PC-9 (cell line): Measurements from ENCODE around the gene MNS1. TPM values are rescaled to one million over a fixed set of nuclear protein-coding genes. Genes with fewer than 3 reads are reported as not detected.

Experiments
- BruUV-seq: library from RNA; stranded (reverse); fragments of 400-500 nt; replicated peaks from 2 replicates; lab custom pipeline; 2021; lab: Mats Ljungman, UMichigan
- CTCF ChIA-PET: fragments of 300-600 bp; sonication (Branson Sonifier 250); formaldehyde crosslinking; loops from one replicate; lab custom pipeline; 2022; ENCODE audit warnings: antibody characterized with exemption; lab: Charles Lee
- POLR2A ChIA-PET: fragments of 300-600 bp; sonication (Branson Sonifier 250); formaldehyde crosslinking; loops from one replicate; lab custom pipeline; 2022; ENCODE audit warnings: antibody characterized with exemption; ENCODE audit not compliant: unreplicated experiment; lab: Charles Lee
- DNase-seq, 2 experiments: peaks; one replicate each; pipeline versions ENCODE4 v3.0.0 to v3.0.0-alpha.2; 2015 to 2022; ENCODE audit warnings: mixed read lengths in 1 of 2
- H2AFZ ChIP-seq: fragments of 200-600 bp; sonication (generic); 2 replicates; pipeline ENCODE4 v1.8.1; 2017; ENCODE audit warnings: antibody characterized with exemption
- H3F3A ChIP-seq: fragments of 200-600 bp; sonication (generic); 2 replicates; pipeline ENCODE4 v1.8.1; 2017; ENCODE audit warnings: antibody characterized with exemption, mild to moderate bottlenecking, low read depth; ENCODE audit not compliant: insufficient read depth
- H3K27ac ChIP-seq: fragments of 200-600 bp; sonication (generic); 2 replicates; pipeline ENCODE4 v1.6.1; 2016; ENCODE audit warnings: mixed run types
- H3K27me3 ChIP-seq: fragments of 200-600 bp; sonication (generic); 2 replicates; pipeline ENCODE4 v1.6.1; 2016; ENCODE audit warnings: low read depth, mixed run types; ENCODE audit not compliant: insufficient read depth
- H3K36me3 ChIP-seq: fragments of 200-600 bp; sonication (generic); 2 replicates; pipeline ENCODE4 v1.6.1; 2016; ENCODE audit warnings: low read depth, mixed run types
- H3K4me1 ChIP-seq: fragments of 200-600 bp; sonication (generic); replicated peaks from 2 replicates; pipeline ENCODE4 v1.6.1; 2016; ENCODE audit warnings: mixed run types; ENCODE audit not compliant: insufficient read depth
- H3K4me2 ChIP-seq: fragments of 200-600 bp; sonication (generic); 2 replicates; pipeline ENCODE4 v1.6.1; 2017; ENCODE audit warnings: mixed run types
- H3K4me3 ChIP-seq: fragments of 200-600 bp; sonication (generic); 2 replicates; pipeline ENCODE4 v1.6.1; 2016; ENCODE audit warnings: mixed run types
- H3K79me2 ChIP-seq: fragments of 200-600 bp; sonication (generic); 2 replicates; pipeline ENCODE4 v1.6.1; 2017; ENCODE audit warnings: low read depth, mixed run types
- H3K9me2 ChIP-seq: fragments of 200-600 bp; sonication (generic); 2 replicates; pipeline ENCODE4 v1.8.1; 2017; ENCODE audit warnings: mild to moderate bottlenecking; ENCODE audit not compliant: insufficient read depth
- H3K9me3 ChIP-seq: fragments of 200-600 bp; sonication (generic); 2 replicates; pipeline ENCODE4 v1.8.1; 2016; ENCODE audit warnings: low read depth; ENCODE audit not compliant: insufficient read depth
- H4K20me1 ChIP-seq: fragments of 200-600 bp; sonication (generic); 2 replicates; pipeline ENCODE4 v1.8.1; 2017; ENCODE audit not compliant: insufficient read depth
- CTCF ChIP-seq: fragments of 200-600 bp; sonication (generic); conservative IDR thresholded peaks from 2 replicates; pipeline ENCODE4 v1.6.1; 2017; ENCODE audit warnings: mixed run types, antibody characterized with exemption, mild to moderate bottlenecking, moderate library complexity
- EZH2 ChIP-seq: fragments of 200-600 bp; sonication (generic); IDR thresholded peaks from 2 replicates; pipeline ENCODE4 v1.8.0; 2017; ENCODE audit warnings: antibody characterized with exemption, low read depth
- intact Hi-C: fragments of 100-400 bp; cut with micrococcal nuclease; formaldehyde crosslinking; loops from one replicate; pipeline ENCODE4 v1.10.0; 2022; ENCODE audit not compliant: unreplicated experiment
- total RNA-seq: library from RNA; stranded (reverse); gene quantifications from 2 replicates; pipeline ENCODE4 v1.2.3, GENCODE V29; 2021

The MNS1 gene
- total RNA-seq, 1 experiment from 2014 or later: 16.2 TPM

GRCh38 chr15:56394909-56395308 lies 70.0 kb downstream of the MNS1 start:
- no peaks in the 10 kb centered on the region for H3F3A ChIP-seq
- H4K20me1 ChIP-seq: no peaks in the 10 kb centered on the region
- no peaks in the 10 kb centered on the region for H3K36me3 ChIP-seq
- H3K27me3 ChIP-seq: no peaks in the 10 kb centered on the region
- H3K79me2 ChIP-seq: no peaks in the 10 kb centered on the region
- no peaks in the 10 kb centered on the region for H3K4me1 ChIP-seq
- no peak overlapping the region for H3K4me2 ChIP-seq
- H3K9me2 ChIP-seq: no peaks in the 10 kb centered on the region
- CTCF ChIA-PET: no interaction called here
- H3K27ac ChIP-seq: no peak overlapping the region
- intact Hi-C loops: no loop called here
- DNase-seq: no peak
- no peaks in the 10 kb centered on the region for H3K9me3 ChIP-seq
- H2AFZ ChIP-seq: no peak overlapping the region
- POLR2A ChIA-PET: no interaction called here
- H3K4me3 ChIP-seq: no peak overlapping the region
- TF ChIP-seq CTCF: no peak
- no peak for TF ChIP-seq EZH2
- BruUV-seq: no TSS peak

GRCh38 chr15:56393277-56393676 lies 71.7 kb downstream of the MNS1 start:
- no peaks in the 10 kb centered on the region for H4K20me1 ChIP-seq
- intact Hi-C loops: no loop called here
- BruUV-seq: no TSS peak
- no peaks in the 10 kb centered on the region for H3K4me1 ChIP-seq
- POLR2A ChIA-PET: no interaction called here
- H3F3A ChIP-seq: no peaks in the 10 kb centered on the region
- TF ChIP-seq CTCF (no peak), EZH2 (no peak)
- H3K4me3 ChIP-seq: no peak overlapping the region
- H3K36me3 ChIP-seq: no peaks in the 10 kb centered on the region
- DNase-seq: no peak
- H3K79me2 ChIP-seq: no peaks in the 10 kb centered on the region
- H3K9me2 ChIP-seq: no peaks in the 10 kb centered on the region
- CTCF ChIA-PET: no interaction called here
- no peaks in the 10 kb centered on the region for H3K9me3 ChIP-seq
- no peak overlapping the region for H3K4me2 ChIP-seq
- H3K27ac ChIP-seq: no peak overlapping the region
- H3K27me3 ChIP-seq: no peaks in the 10 kb centered on the region
- H2AFZ ChIP-seq: no peak overlapping the region

- Histone ChIP-seq H3K4me1 (no peaks in the 10 kb centered on the region), H3K36me3 (no peaks in the 10 kb centered on the region), H2AFZ (no peak overlapping the region), H3K9me2 (no peaks in the 10 kb centered on the region), H3K4me3 (no peak overlapping the region), H4K20me1 (no peaks in the 10 kb centered on the region), H3K9me3 (no peaks in the 10 kb centered on the region), H3K4me2 (no peak overlapping the region), H3F3A (no peaks in the 10 kb centered on the region), H3K79me2 (no peaks in the 10 kb centered on the region), H3K27me3 (no peaks in the 10 kb centered on the region), H3K27ac (no peak overlapping the region)
- DNase-seq: no peak
- TF ChIP-seq CTCF: no peak
- intact Hi-C loops: no loop called here
- no TSS peak for BruUV-seq
- CTCF ChIA-PET: no interaction called here
- POLR2A ChIA-PET: interaction anchor here (0.6 kb wide), 1 partner anchor 988 kb away, joined by 6 read pairs; no protein-coding TSS in a partner anchor
Observed at GRCh38 chr15:56390739-56391267, 74.1 kb downstream of the MNS1 start.
